ENCODE measurements around the gene LAMP5. TPM values are rescaled to one million over a fixed set of nuclear protein-coding genes. Genes with fewer than 3 reads are reported as not detected.

The LAMP5 gene
- total and polyA plus RNA-seq, 2 of the 13 experiments (the other 11 are each of a cell fraction or from before 2014, with no cell fraction given): not detected

DNA sequence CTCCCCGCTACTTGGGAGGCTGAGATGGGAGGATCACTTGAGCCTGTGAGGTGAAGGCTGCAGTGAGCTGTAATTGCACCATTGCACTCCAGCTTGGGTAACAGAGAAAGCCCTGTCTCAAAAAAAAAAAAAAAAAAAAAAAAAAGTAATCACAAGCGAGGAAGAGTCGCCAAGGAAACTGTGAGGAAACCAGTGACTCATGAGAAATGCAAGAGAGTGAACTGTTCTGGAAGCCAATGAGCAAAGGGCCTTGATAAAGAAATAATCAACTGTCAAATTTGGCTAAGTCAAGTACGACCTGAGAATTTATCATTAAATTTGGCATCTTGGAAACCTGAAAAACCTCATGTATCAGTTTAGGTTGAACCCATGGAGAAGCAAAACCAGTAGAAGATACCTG lies 16.1 kb upstream of the LAMP5 start:
- no peaks in the 10 kb centered on the region for H4K20me1 ChIP-seq (ENCODE audit: insufficient read depth, low read length)
- under 1% methylated on average over 4 of the region's 4 CpGs for WGBS (ENCODE audit: low lambda C conversion rate)
- no peak overlapping the region for H3K27ac ChIP-seq (ENCODE audit: extremely low read length, insufficient read depth, low read length)
- H3K4me3 ChIP-seq (replicated peaks in 1 of 3; ENCODE audit: insufficient read depth in 1 of 3, low read depth in 2 of 3, low read length in 3 of 3): no peak overlapping the region
- no peaks in the 10 kb centered on the region for H3K27me3 ChIP-seq (ENCODE audit: control insufficient read depth in 1 of 2, insufficient read depth in 2 of 2, low read length in 2 of 2)
- no peak overlapping the region for H3K4me2 ChIP-seq (ENCODE audit: low read depth, low read length)
- no TSS peak for BruUV-seq (replicated peaks)
- in situ Hi-C loops (cut with HindIII; ENCODE audit: extremely low pct_ligation_motif_present, low pct_unique_long_range_greater_than_20kb): no loop called here
- H3K9ac ChIP-seq (ENCODE audit: insufficient read depth, low read depth, low read length): no peak overlapping the region
- CTCF ChIA-PET (ENCODE audit: low intra/inter-chr PET ratio, low total read pairs): no interaction called here
- H3K79me2 ChIP-seq (ENCODE audit: insufficient read depth, low read length): no peaks in the 10 kb centered on the region
- FAIRE-seq (no peak), DNase-seq (ENCODE audit: low spot score) (no peak), ATAC-seq (no peak)
- no peak overlapping the region for H2AFZ ChIP-seq (ENCODE audit: low read length)
- POLR2A ChIA-PET: no interaction called here
- H3K9me3 ChIP-seq (ENCODE audit: low read length): no peaks in the 10 kb centered on the region
- no peaks in the 10 kb centered on the region for H3K4me1 ChIP-seq (ENCODE audit: insufficient read depth, low read length)
- intact Hi-C loops (cut with micrococcal nuclease; ENCODE audit: unreplicated experiment): no loop called here
- no peaks in the 10 kb centered on the region for H3K36me3 ChIP-seq (replicated peaks in 1 of 2; ENCODE audit: control insufficient read depth in 1 of 2, insufficient read depth in 2 of 2, low read length in 2 of 2)
- TF ChIP-seq RBAK (CRISPR knock-in tag; IDR thresholded peaks at IDR 0.05): no peak
- no peak for TF ChIP-seq REPIN1 (CRISPR knock-in tag; IDR thresholded peaks at IDR 0.05; ENCODE audit: borderline replicate concordance, low read depth)
- TF ChIP-seq SP2 (CRISPR knock-in tag; IDR thresholded peaks at IDR 0.05): no peak
- TF ChIP-seq, protein P1, sequence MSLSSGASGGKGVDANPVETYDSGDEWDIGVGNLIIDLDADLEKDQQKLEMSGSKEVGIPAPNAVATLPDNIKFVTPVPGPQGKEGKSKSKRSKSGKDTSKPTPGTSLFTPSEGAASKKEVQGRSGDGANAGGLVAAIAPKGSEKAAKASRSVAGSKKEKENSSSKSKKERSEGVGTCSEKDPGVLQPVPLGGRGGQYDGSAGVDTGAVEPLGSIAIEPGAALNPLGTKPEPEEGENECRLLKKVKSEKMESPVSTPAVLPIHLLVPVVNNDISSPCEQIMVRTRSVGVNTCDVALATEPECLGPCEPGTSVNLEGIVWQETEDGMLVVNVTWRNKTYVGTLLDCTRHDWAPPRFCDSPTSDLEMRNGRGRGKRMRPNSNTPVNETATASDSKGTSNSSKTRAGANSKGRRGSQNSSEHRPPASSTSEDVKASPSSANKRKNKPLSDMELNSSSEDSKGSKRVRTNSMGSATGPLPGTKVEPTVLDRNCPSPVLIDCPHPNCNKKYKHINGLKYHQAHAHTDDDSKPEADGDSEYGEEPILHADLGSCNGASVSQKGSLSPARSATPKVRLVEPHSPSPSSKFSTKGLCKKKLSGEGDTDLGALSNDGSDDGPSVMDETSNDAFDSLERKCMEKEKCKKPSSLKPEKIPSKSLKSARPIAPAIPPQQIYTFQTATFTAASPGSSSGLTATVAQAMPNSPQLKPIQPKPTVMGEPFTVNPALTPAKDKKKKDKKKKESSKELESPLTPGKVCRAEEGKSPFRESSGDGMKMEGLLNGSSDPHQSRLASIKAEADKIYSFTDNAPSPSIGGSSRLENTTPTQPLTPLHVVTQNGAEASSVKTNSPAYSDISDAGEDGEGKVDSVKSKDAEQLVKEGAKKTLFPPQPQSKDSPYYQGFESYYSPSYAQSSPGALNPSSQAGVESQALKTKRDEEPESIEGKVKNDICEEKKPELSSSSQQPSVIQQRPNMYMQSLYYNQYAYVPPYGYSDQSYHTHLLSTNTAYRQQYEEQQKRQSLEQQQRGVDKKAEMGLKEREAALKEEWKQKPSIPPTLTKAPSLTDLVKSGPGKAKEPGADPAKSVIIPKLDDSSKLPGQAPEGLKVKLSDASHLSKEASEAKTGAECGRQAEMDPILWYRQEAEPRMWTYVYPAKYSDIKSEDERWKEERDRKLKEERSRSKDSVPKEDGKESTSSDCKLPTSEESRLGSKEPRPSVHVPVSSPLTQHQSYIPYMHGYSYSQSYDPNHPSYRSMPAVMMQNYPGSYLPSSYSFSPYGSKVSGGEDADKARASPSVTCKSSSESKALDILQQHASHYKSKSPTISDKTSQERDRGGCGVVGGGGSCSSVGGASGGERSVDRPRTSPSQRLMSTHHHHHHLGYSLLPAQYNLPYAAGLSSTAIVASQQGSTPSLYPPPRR (CRISPR knock-in tag; IDR thresholded peaks at IDR 0.05; ENCODE audit: borderline replicate concordance): no peak
- TF ChIP-seq NR2F1 (CRISPR knock-in tag; IDR thresholded peaks at IDR 0.05): no peak
- TF ChIP-seq, protein P2, sequence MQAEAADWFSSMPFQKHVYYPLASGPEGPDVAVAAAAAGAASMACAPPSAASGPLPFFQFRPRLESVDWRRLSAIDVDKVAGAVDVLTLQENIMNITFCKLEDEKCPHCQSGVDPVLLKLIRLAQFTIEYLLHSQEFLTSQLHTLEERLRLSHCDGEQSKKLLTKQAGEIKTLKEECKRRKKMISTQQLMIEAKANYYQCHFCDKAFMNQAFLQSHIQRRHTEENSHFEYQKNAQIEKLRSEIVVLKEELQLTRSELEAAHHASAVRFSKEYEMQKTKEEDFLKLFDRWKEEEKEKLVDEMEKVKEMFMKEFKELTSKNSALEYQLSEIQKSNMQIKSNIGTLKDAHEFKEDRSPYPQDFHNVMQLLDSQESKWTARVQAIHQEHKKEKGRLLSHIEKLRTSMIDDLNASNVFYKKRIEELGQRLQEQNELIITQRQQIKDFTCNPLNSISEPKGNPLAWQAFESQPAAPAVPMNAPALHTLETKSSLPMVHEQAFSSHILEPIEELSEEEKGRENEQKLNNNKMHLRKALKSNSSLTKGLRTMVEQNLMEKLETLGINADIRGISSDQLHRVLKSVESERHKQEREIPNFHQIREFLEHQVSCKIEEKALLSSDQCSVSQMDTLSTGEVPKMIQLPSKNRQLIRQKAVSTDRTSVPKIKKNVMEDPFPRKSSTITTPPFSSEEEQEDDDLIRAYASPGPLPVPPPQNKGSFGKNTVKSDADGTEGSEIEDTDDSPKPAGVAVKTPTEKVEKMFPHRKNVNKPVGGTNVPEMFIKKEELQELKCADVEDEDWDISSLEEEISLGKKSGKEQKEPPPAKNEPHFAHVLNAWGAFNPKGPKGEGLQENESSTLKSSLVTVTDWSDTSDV (CRISPR knock-in tag; IDR thresholded peaks at IDR 0.05): no peak
- TF ChIP-seq ZNF296 (CRISPR knock-in tag; conservative IDR thresholded peaks at IDR 0.05): no peak
- no peak for TF ChIP-seq ZNF737 (CRISPR knock-in tag; IDR thresholded peaks at IDR 0.05; ENCODE audit: borderline replicate concordance)
- no peak for TF ChIP-seq KDM5A (IDR thresholded peaks at IDR 0.05; ENCODE audit: borderline replicate concordance, low read length)
- no peak for TF ChIP-seq ZBTB8A (CRISPR knock-in tag; IDR thresholded peaks at IDR 0.05; ENCODE audit: borderline replicate concordance, low read depth)
- TF ChIP-seq ZFAT (CRISPR knock-in tag; conservative IDR thresholded peaks at IDR 0.05): no peak
- TF ChIP-seq TCF7L2 (IDR thresholded peaks at IDR 0.05; ENCODE audit: low read depth, low read length): no peak
- no peak for TF ChIP-seq ATF1 (CRISPR knock-in tag; IDR thresholded peaks at IDR 0.05)
- TF ChIP-seq CBX5 (CRISPR knock-in tag; IDR thresholded peaks at IDR 0.05; ENCODE audit: borderline replicate concordance): no peak
- TF ChIP-seq, protein P3, sequence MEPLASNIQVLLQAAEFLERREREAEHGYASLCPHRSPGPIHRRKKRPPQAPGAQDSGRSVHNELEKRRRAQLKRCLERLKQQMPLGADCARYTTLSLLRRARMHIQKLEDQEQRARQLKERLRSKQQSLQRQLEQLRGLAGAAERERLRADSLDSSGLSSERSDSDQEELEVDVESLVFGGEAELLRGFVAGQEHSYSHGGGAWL (CRISPR knock-in tag; IDR thresholded peaks at IDR 0.05): no peak
- TF ChIP-seq, protein P4, sequence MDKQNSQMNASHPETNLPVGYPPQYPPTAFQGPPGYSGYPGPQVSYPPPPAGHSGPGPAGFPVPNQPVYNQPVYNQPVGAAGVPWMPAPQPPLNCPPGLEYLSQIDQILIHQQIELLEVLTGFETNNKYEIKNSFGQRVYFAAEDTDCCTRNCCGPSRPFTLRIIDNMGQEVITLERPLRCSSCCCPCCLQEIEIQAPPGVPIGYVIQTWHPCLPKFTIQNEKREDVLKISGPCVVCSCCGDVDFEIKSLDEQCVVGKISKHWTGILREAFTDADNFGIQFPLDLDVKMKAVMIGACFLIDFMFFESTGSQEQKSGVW (CRISPR knock-in tag; IDR thresholded peaks at IDR 0.05; ENCODE audit: borderline replicate concordance): no peak
- TF ChIP-seq NFYC (CRISPR knock-in tag; IDR thresholded peaks at IDR 0.05): no peak
